NT2/D1 (cell line): ENCODE results near the gene RPS6KA2.
A peak's percentile ranks its signal among the peaks of the same experiment; 100 is the strongest.

Source experiments
- DNase-seq: peaks from one replicate; pipeline ENCODE4 v3.0.0-alpha.2; 2011; ENCODE audit warnings: low read depth, low spot score
- H3K27me3 ChIP-seq: 2 replicates; pipeline ENCODE4 v1.6.0; 2011; ENCODE audit warnings: mild to moderate bottlenecking; ENCODE audit not compliant: insufficient read length, insufficient read depth
- H3K36me3 ChIP-seq: 2 replicates; pipeline ENCODE4 v1.6.1; 2011; ENCODE audit warnings: mild to moderate bottlenecking, low read length, mixed read lengths; ENCODE audit not compliant: insufficient read depth, insufficient read length
- H3K4me1 ChIP-seq: 2 replicates; pipeline ENCODE4 v1.5.1; 2011; ENCODE audit not compliant: insufficient read depth, insufficient read length
- H3K4me3 ChIP-seq: 2 replicates; pipeline ENCODE4 v1.5.1; 2011; ENCODE audit warnings: low read depth; ENCODE audit not compliant: insufficient read length
- H3K9ac ChIP-seq: 2 replicates; pipeline ENCODE4 v1.6.0; 2011; ENCODE audit warnings: low read depth; ENCODE audit not compliant: insufficient read length
- H3K9me3 ChIP-seq: 2 replicates; pipeline ENCODE4 v1.5.1; 2011; ENCODE audit warnings: mild to moderate bottlenecking, low read length; ENCODE audit not compliant: insufficient read depth
- SUZ12 ChIP-seq: IDR thresholded peaks from 2 replicates; pipeline ENCODE4 v1.6.1; 2011; ENCODE audit not compliant: insufficient read length, insufficient read depth; ENCODE audit errors: extremely low read depth
- YY1 ChIP-seq: IDR thresholded peaks from 2 replicates; pipeline ENCODE4 v1.6.1; 2011; ENCODE audit not compliant: insufficient read length, insufficient read depth
- ZNF274 ChIP-seq: IDR thresholded peaks from 2 replicates; pipeline ENCODE4 v1.6.1; 2011; ENCODE audit warnings: mild to moderate bottlenecking, low read depth, low read length

Gene RPS6KA2

GRCh38 chr6:166627033-166627874, at the start of gene RPS6KA2:
TSS of gene RPS6KA2 (minus strand) at chr6:166627251. CDS start at chr6:166627019, 232 bp downstream.
- Histone ChIP-seq H3K4me1 (no peaks in the 10 kb centered on the region), H3K36me3 (no peaks in the 10 kb centered on the region), H3K9ac (peak within 1 kb of the TSS; percentile 74), H3K27me3 (peaks cover 60% of the 10 kb centered on the region), H3K9me3 (no peaks in the 10 kb centered on the region), H3K4me3 (peak within 1 kb of the TSS; percentile 48)
- TF ChIP-seq YY1 (no peak), SUZ12 (no peak), ZNF274 (no peak)
- peak; percentile 94 for DNase-seq

- Histone ChIP-seq H3K9me3 (no peaks in the 10 kb centered on the region; the same call in 1 of the 2 replicates), H3K36me3 (no peaks in the 10 kb centered on the region), H3K4me3 (no peak overlapping the region), H3K4me1 (no peaks in the 10 kb centered on the region), H3K9ac (no peak overlapping the region), H3K27me3 (no peaks in the 10 kb centered on the region)
- DNase-seq: no peak
- no peak for TF ChIP-seq ZNF274
- TF ChIP-seq YY1: no peak
- no peak for TF ChIP-seq SUZ12
These were observed 49.3 kb upstream of the RPS6KA2 start for GRCh38 chr6:166676270-166676860.

- Histone ChIP-seq H3K36me3 (no peaks in the 10 kb centered on the region), H3K9ac (no peak overlapping the region), H3K4me1 (no peaks in the 10 kb centered on the region), H3K9me3 (no peaks in the 10 kb centered on the region; the same call in 1 of the 2 replicates), H3K4me3 (no peak overlapping the region), H3K27me3 (no peaks in the 10 kb centered on the region)
- DNase-seq: no peak
- TF ChIP-seq ZNF274 (no peak), SUZ12 (no peak), YY1 (no peak)
These were observed 48.7 kb upstream of the RPS6KA2 start for GRCh38 chr6:166675736-166676135.

- DNase-seq: no peak
- H3K36me3 ChIP-seq: no peaks in the 10 kb centered on the region
- no peaks in the 10 kb centered on the region for H3K9me3 ChIP-seq
- H3K4me3 ChIP-seq: no peak overlapping the region
- H3K9ac ChIP-seq: no peak overlapping the region
- TF ChIP-seq SUZ12: no peak
- no peak for TF ChIP-seq ZNF274
- TF ChIP-seq YY1: no peak
- no peaks in the 10 kb centered on the region for H3K4me1 ChIP-seq
- no peaks in the 10 kb centered on the region for H3K27me3 ChIP-seq
These were observed 46.3 kb upstream of the RPS6KA2 start for GRCh38 chr6:166673309-166673708.

GRCh38 chr6:166672624-166673206, 45.7 kb upstream of the RPS6KA2 start:
- no peaks in the 10 kb centered on the region for H3K4me1 ChIP-seq
- DNase-seq: no peak
- TF ChIP-seq SUZ12 (no peak), YY1 (no peak), ZNF274 (no peak)
- H3K9me3 ChIP-seq: no peaks in the 10 kb centered on the region
- no peak overlapping the region for H3K4me3 ChIP-seq
- no peaks in the 10 kb centered on the region for H3K27me3 ChIP-seq
- H3K9ac ChIP-seq: no peak overlapping the region
- H3K36me3 ChIP-seq: no peaks in the 10 kb centered on the region

GRCh38 chr6:166672146-166672545, 45.1 kb upstream of the RPS6KA2 start:
- TF ChIP-seq YY1: no peak
- no peak for TF ChIP-seq ZNF274
- no peak for TF ChIP-seq SUZ12
- H3K9ac ChIP-seq: no peak overlapping the region
- H3K4me1 ChIP-seq: no peaks in the 10 kb centered on the region
- H3K27me3 ChIP-seq: no peaks in the 10 kb centered on the region
- no peak overlapping the region for H3K4me3 ChIP-seq
- no peaks in the 10 kb centered on the region for H3K36me3 ChIP-seq
- DNase-seq: no peak
- no peaks in the 10 kb centered on the region for H3K9me3 ChIP-seq

GRCh38 chr6:166671434-166672081, 44.5 kb upstream of the RPS6KA2 start:
- H3K9ac ChIP-seq: no peak overlapping the region
- H3K4me3 ChIP-seq: no peak overlapping the region
- no peak for DNase-seq
- TF ChIP-seq ZNF274 (no peak), SUZ12 (no peak), YY1 (no peak)
- H3K36me3 ChIP-seq: no peaks in the 10 kb centered on the region
- H3K27me3 ChIP-seq: no peaks in the 10 kb centered on the region
- no peaks in the 10 kb centered on the region for H3K4me1 ChIP-seq
- no peaks in the 10 kb centered on the region for H3K9me3 ChIP-seq
